Renal cortical epithelial cell (primary cell): Measurements from ENCODE around the gene DDIT3. TPM values are rescaled to one million over a fixed set of nuclear protein-coding genes. Genes with fewer than 3 reads are reported as not detected.
"Not testable (repeated sequence)": the region's sequence is repeated elsewhere in the genome, so short reads cannot be mapped to it uniquely, and the experiment has no call there.

Experiments used
- DNase-seq: peaks from one replicate; pipeline ENCODE4 v3.0.0-alpha.2; 2011; ENCODE audit warnings: low read depth
- total RNA-seq: library from RNA; depleted of rRNA; stranded (reverse); fragments of >200 nt; gene quantifications from 2 replicates; pipeline ENCODE4 v1.2.3, GENCODE V29; 2014

The DDIT3 gene
- total RNA-seq, 1 donor from 2014 or later, result 17.5 TPM

GRCh38 chr12:57525615-57526383 is 5.5 kb upstream of the DDIT3 start:
- DNase-seq, result no peak

DNA sequence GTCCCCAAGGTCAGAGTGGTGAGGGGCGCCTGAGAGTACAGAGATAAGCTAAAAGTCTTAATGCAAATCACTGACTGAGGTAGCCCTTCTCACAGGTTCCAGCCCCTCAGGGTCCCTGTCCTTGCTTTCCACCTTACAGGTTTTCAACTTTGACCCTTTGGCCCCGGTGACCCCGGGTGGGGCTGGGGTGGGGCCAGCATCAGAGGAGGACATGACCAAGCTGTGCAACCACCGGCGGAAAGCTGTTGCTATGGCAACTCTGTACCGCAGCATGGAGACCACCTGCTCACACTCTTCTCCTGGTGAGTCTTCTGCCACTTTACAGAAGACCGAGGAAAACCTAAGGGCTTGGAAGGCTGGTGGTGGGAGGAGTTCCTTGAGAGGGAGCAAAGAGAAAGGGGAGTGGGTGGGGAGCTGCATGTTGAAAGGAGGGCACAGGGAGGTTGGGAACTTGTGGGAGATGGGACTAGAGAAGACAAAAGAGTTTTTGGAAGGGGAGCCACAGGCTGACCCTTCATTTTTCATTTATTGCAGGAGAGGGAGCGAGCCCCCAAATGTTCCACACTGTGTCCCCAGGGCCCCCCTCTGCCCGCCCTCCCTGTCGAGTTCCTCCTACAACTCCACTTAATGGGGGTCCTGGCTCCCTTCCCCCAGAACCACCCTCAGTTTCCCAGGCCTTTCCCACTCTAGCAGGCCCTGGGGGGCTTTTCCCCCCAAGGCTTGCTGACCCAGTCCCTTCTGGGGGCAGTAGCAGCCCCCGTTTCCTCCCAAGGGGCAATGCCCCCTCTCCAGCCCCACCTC is 4.7 kb upstream of the DDIT3 start:
- DNase-seq, result no peak

DNA sequence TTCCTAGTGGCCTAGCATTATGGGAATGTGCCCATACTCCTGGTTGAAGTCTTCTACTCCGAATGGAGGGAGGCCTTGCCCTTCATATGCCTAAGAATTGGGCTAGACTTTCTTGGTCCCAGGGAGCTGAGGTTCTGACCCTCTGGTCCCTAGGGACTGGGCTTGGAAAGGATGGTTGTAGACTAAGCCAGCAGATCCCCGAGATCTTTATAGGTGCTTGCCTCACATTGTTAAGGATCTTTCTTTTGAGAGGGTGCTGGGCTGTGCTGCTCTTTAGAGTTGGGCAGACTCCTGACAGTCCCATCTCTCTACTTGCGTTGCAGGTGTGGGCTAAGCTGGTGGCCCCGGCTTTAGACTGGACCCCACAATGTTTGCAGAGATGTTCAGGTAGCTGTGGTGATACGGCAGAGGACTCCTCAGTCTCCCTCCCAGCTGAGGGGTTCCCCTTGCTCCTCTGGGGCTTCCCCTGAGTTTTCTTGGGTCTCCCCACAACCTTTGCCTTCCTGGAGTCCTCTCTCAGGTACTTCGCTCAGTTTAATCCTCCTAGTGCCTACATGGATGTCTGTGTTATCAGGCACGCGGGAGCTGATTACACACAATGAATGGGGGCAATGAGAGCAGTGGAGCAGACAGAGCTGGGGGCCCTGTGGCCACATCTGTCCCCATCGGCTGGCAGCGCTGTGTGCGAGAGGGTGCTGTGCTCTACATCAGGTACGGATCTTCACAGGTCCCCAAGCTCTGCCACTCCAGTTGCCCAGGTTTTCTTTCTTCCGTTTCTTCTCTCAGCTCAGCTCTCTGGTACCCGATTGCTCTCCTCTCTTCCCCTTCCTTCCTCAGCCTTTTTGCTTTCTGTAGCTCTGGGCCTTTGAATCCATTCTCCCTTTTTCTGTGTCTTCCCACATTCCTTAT is 3.6 kb upstream of the DDIT3 start:
- no peak for DNase-seq

DNA sequence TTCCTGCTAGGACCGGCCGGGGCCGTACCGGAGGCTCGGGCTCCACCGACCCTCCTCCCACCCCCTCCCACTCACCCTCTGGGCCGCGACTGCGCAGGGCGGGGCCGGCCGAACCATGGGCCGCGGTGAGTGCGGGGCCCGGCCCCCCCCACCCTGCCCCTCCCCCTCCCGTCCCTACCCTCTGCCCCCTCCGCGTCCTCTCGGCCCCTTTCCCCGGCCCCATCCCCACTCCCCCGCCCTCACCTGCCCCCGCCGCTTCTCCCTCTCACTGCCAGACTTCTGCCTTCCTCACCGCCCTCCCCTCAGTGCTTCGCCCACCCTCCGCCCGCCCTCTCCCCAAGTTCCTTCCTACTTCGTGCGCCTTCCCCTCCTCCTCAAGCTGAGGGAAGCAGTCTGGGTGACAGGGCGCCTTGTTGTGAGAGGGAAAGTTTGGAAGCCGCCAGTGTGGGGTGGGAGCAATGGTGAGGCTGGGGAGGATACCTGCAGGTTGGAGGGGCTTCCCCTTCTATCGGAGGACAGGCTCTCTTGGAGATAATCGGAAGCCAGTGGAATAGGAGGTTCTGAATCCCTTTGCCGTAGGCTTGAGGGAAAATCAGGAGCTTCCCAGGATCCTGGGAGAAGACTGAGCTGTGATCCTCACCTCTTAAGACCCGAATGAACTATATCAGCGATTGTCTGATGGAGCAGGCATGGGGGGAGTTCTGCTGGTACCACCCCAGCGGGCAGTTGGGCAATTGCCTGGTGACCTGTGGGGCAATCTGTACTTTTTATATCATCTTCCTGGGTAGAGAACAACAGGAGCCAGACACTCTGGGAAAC is 2.8 kb upstream of the DDIT3 start:
- peak; percentile 42 for DNase-seq

DNA sequence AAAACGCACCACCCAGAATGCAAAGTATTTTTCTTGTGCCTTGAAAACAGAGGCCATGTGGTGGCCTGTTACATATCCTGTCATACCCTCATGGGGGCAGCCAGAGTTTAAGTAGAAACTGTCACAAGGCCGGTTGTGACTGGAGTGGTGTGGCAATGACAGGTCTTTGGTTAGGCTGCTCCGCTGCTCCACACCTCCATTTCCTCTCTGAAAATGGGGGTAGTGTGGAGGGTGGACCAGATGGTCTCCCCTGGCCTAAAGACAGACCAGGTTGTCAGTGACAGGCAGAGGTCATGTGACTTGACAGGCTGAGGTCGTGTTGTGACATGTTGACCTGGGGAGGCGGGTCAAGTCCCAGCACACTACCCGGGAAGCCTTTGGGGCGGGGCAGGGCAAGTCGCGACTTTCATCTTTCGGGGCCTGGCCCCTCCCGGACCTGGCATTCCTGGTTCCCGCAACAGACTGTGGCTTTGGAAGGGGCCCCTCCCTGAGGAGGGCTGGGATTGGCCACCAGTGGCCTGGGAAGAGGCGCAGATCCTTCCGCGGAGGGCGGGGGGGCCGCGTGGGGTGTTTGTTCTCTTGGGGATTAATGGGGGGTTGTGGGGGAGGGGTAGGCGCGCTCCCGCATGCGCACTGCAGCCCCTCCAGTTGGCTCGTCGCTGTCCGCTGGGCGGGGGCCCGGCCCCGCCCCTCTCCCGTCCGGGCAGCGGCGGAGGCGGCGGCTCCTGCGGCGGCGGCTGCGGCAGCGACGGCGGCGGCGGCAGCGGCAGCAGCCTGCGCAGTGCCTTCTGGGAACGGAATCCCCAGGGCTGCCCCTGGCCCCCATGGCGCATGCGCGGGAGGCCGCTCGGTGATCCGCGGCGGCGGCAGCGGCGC is 1.9 kb upstream of the DDIT3 start, which contains the start of gene MBD6:
Gene MBD6, plus strand, starts transcription at position 814 of the 876 bp plus-strand sequence. CDS start 1,480 bp downstream, outside the sequence.
- peak; percentile 75 for DNase-seq

DNA sequence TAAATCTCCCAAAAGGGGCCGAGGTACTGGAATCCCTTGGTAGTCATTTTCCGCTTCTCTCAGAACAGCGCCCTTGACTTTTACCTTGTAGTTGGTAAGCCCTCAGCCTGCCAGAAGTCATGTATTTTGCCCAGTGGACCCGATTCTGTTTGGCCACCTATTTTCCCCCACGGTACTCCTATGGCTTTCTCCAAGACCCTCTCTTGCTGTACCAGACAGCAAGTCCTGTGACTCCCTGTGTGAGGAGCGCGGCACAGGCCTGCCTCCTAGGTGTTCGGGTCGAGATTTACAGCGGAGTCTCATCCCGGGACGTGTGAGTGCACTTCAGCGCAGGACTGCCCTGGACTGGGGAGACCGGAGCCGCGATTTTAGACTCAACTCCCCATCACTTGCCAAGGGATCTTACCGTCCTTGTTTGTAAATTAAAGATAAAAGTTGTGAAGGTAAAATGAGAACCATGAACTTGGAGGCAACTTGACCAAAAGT is 1.3 kb upstream of the DDIT3 start:
- DNase-seq, result peak; percentile 45

GRCh38 chr12:57519796-57520052 is 590 bp downstream of the DDIT3 start:
- no peak for DNase-seq

DNA sequence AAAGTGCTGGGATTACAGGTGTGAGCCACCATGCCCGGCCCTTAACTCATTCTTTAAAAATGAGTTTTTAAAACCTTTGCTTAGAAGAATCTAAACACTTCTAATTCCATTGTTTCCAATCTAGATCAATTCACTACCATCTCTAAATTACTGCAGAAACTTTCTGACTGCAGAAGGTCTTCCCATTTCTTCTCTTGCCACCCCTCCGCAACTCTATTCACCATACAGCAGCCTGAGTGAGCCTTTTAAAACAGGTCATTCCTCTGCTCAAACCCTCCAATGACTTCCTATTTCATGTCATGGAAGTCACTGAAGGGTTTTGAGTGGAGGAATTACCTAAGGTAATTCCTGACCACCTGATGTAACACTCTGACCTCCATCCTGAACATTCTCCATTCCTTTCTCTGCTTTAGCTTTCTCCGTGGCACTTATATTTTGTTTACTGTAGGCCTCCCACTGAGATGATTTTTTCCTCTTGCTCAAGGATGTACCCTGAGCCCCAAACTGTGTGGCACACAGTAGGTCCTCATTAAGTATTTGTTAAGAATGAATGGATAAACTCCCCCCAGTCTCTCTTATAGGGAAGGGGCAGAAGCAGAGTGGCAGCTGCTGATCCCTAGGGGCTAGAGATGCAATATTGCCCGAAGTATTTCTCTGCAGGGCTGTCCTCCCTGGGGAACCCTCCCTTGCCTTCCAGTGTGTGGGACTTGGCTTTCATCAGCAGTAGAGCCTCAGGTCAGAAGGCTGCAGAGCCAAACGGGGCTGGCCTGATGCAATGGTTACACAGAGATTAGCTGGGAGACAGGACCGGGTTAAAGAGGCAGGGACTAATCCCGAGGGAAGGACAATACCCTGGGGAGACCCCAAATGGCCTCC is 1.2 kb downstream of the DDIT3 start:
- no peak for DNase-seq

DNA sequence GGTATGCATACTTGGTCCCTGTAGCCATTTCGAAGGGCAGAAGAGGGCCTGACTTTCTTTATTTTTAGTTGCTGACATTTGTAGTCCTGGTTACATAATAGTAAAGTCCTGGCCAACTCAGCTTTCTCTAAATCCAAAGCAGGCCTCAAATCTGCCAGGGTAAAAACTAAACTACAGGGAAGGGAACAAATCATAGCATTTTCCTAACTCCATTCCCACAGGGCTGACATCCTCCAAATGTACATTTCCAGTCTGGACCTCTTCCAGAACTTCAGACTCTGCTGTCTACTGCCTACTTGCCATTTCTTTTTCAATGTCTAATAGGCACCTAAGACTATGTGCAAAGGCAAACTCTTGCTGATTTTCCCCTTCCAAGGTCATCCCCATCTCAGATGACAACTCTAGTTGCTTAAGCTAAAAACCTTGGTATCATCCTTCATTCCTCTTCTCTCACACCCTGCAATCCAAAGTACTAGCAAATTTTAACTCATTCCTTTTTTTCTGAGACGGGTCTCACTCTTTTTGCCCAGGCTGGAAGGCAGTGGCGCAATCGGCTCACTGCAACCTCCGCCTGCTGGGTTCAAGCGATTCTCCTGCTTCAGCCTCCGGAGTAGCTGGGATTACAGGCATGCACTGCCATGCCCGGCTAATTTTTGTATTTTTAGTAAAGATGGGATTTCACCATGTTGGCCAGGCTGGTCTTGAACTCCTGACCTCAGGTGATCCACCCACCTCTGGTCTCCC is 2.0 kb downstream of the DDIT3 start:
- DNase-seq, result no peak

GRCh38 chr12:57517718-57518117 is 2.6 kb downstream of the DDIT3 start:
- not testable (repeated sequence) for DNase-seq

- peak; percentile 30 for DNase-seq
Observed at GRCh38 chr12:57517187-57517586, 3.1 kb downstream of the DDIT3 start.

DNA sequence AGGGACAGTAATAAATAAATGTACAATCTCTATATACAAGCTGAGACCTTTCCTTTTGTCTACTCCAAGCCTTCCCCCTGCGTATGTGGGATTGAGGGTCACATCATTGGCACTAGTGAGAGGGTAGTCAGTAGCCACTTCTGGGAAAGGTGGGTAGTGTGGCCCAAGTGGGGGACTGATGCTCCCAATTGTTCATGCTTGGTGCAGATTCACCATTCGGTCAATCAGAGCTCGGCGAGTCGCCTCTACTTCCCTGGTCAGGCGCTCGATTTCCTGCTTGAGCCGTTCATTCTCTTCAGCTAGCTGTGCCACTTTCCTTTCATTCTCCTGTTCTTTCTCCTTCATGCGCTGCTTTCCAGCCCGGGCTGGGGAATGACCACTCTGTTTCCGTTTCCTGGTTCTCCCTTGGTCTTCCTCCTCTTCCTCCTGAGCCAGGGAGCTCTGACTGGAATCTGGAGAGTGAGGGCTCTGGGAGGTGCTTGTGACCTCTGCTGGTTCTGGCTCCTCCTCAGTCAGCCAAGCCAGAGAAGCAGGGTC is 3.6 kb downstream of the DDIT3 start:
- DNase-seq, result no peak

DNA sequence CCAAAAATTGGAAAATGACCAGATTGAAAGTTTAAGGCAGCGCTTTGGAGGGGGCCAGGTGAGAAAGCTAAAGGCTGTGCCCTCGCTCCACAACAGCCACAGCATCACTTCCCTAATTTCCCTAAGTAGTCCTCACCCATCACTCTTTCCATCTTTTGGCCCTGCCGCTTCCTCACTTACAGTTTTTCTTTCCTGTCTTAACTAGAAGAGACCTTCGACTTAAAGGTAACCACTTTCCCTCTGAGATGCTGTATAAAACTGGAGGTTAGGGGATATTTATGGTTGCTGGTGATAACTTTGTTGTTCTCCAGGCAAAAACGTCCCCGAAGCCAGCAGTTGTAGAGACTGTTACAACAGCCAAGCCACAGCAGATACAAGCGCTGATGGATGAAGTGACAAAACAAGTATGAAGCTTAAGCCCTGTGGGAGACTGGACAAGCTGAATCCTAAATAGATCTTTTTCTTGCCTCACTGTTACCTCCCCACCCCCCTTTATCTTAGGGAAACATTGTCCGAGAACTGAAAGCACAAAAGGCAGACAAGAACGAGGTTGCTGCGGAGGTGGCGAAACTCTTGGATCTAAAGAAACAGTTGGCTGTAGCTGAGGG is 4.3 kb downstream of the DDIT3 start:
- no peak for DNase-seq

GRCh38 chr12:57515408-57515933 is 4.8 kb downstream of the DDIT3 start:
- no peak for DNase-seq

- DNase-seq, result no peak
Observed at GRCh38 chr12:57514720-57515407, 5.5 kb downstream of the DDIT3 start.

DNA sequence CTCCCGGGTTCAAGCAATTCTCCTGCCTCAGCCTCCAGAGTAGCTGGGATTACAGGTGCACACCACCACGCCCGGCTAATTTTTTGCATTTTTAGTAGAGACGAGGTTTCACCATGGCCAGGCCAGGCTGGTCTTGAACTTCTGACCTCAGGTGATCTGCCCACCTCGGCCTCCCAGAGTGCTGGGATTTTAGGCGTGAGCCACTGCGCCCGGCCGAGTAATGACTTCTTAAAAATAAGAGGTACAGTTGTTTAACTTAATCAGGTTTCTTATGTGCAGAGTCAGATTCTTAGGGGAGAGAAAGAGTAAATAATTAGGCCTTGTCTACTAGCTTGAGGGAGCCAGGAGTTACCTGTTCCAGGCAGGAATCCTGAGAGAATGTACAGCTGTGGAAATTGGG is 6.1 kb downstream of the DDIT3 start:
- DNase-seq, result not testable (repeated sequence)

- not testable (repeated sequence) for DNase-seq
Observed at GRCh38 chr12:57513677-57514076, 6.6 kb downstream of the DDIT3 start.
